GM18870 (cell line): Measurements from ENCODE around the gene PLEKHF1.

ENCODE experiments used
- ATAC-seq: cut with Tn5 transposase; IDR thresholded peaks from one replicate; pipeline ENCODE4 v1.9.1; 2021; ENCODE audit warnings: moderate library complexity; ENCODE audit not compliant: unreplicated experiment

The PLEKHF1 gene

GRCh38 chr19:29634423-29635130, 30.7 kb upstream of the PLEKHF1 start:
- no peak for ATAC-seq

GRCh38 chr19:29635963-29636362, 29.3 kb upstream of the PLEKHF1 start:
- ATAC-seq = no peak

- no peak for ATAC-seq
These were observed 28.5 kb upstream of the PLEKHF1 start for GRCh38 chr19:29636553-29637360.

- ATAC-seq = no peak
These were observed 26.2 kb upstream of the PLEKHF1 start for GRCh38 chr19:29639086-29639485.

GRCh38 chr19:29640231-29640630, 25.0 kb upstream of the PLEKHF1 start:
- no peak for ATAC-seq

GRCh38 chr19:29641597-29641996, 23.7 kb upstream of the PLEKHF1 start:
- no peak for ATAC-seq

GRCh38 chr19:29643361-29643935, 21.8 kb upstream of the PLEKHF1 start:
- ATAC-seq = no peak

GRCh38 chr19:29644210-29644609, 21.1 kb upstream of the PLEKHF1 start:
- ATAC-seq = no peak

- ATAC-seq = no peak
These were observed 19.8 kb upstream of the PLEKHF1 start for GRCh38 chr19:29645491-29645867.

- ATAC-seq = no peak
These were observed 19.4 kb upstream of the PLEKHF1 start for GRCh38 chr19:29645911-29646310.

- ATAC-seq = no peak
These were observed 14.4 kb upstream of the PLEKHF1 start for GRCh38 chr19:29650772-29651387.

GRCh38 chr19:29651622-29652394, 13.5 kb upstream of the PLEKHF1 start:
- ATAC-seq = no peak

- no peak for ATAC-seq
These were observed 11.9 kb upstream of the PLEKHF1 start for GRCh38 chr19:29653398-29653797.

GRCh38 chr19:29655648-29656335, 9.5 kb upstream of the PLEKHF1 start:
- no peak for ATAC-seq

GRCh38 chr19:29658221-29658991, 6.9 kb upstream of the PLEKHF1 start:
- no peak for ATAC-seq

- no peak for ATAC-seq
These were observed 4.4 kb upstream of the PLEKHF1 start for GRCh38 chr19:29660835-29661234.

- no peak for ATAC-seq
These were observed 3.0 kb upstream of the PLEKHF1 start for GRCh38 chr19:29662278-29662603.

GRCh38 chr19:29662604-29663404, 2.5 kb upstream of the PLEKHF1 start:
- no peak for ATAC-seq
